Transverse colon (tissue), 4 donors: ENCODE results near the gene STPG1. TPM values are rescaled to one million over a fixed set of nuclear protein-coding genes. Genes with fewer than 3 reads are reported as not detected.

Source experiments
- DNase-seq: peaks from one replicate; pipeline ENCODE4 v3.0.0-alpha.2; 2019
- H3K27ac ChIP-seq, 4 donors: fragments of 200-600 bp; sonication (generic); 2 replicates each; pipeline ENCODE4 v1.5.1; 2016 to 2018; ENCODE audit warnings: inconsistent platforms in 4 of 4
- H3K27me3 ChIP-seq: fragments of 200-600 bp; sonication (generic); 2 replicates; pipeline ENCODE4 v1.5.1; 2017; ENCODE audit warnings: inconsistent platforms
- H3K36me3 ChIP-seq, 4 donors: fragments of 200-600 bp; sonication (generic); 2 replicates each; pipeline ENCODE4 v1.5.1; 2017 to 2019; ENCODE audit warnings: inconsistent platforms in 4 of 4
- H3K4me1 ChIP-seq, 4 donors: fragments of 200-600 bp; sonication (generic); 2 replicates each; pipeline ENCODE4 v1.5.1; 2017 to 2020; ENCODE audit warnings: inconsistent platforms in 4 of 4
- H3K4me3 ChIP-seq, 4 donors: fragments of 200-600 bp; sonication (generic); 1 replicate in 1 of 4; 2 replicates in 3 of 4; pipeline versions ENCODE4 v1.5.1 to v1.6.1; 2017 to 2019; ENCODE audit warnings: inconsistent platforms in 4 of 4
- H3K9me3 ChIP-seq, 2 donors: fragments of 200-600 bp; sonication (generic); 2 replicates each; pipeline ENCODE4 v1.5.1; 2017 to 2019; ENCODE audit warnings: inconsistent platforms in 2 of 2
- CTCF ChIP-seq, 5 experiments: fragments of 200-600 bp in 3 of 5; fragments of 450-650 bp in 2 of 5; sonication (generic) in 3 of 5; IDR thresholded peaks; 1 replicate in 2 of 5; 2 replicates in 3 of 5; pipeline ENCODE4 v1.5.1; 2016 to 2017; ENCODE audit warnings: antibody characterized with exemption in 5 of 5, inconsistent platforms in 3 of 5, mild to moderate bottlenecking in 2 of 5, moderate library complexity in 1 of 5
- EP300 ChIP-seq: sonication (generic); formaldehyde crosslinking; IDR thresholded peaks from one replicate; pipeline ENCODE4 v1.6.1; 2017; ENCODE audit warnings: antibody characterized with exemption, low read depth
- POLR2A ChIP-seq: fragments of 450-650 bp; IDR thresholded peaks from one replicate; pipeline ENCODE4 v1.6.1; 2016; ENCODE audit warnings: antibody characterized with exemption, mild to moderate bottlenecking, moderate library complexity
- POLR2AphosphoS5 ChIP-seq, 3 donors: sonication (generic); formaldehyde crosslinking; IDR thresholded peaks; one replicate each; pipeline ENCODE4 v1.6.1; 2016; ENCODE audit warnings: antibody characterized with exemption in 3 of 3
- WGBS, 2 donors: methylation state at CpG; one replicate each; pipeline ENCODE4 v1.1.5; 2018; ENCODE audit warnings: low coverage in 1 of 2; 5-methylcytosine and 5-hydroxymethylcytosine counted together
- in situ Hi-C, 4 donors: fragments of 200-750 bp; cut with MboI; loops; one replicate each; pipeline versions ENCODE4 v1.15.0 to v1.15.1; 2017; ENCODE audit warnings: low sequenced_read_pairs in 3 of 4, low pct_ligation_motif_present in 1 of 4, low pct_unique_long_range_greater_than_20kb in 1 of 4
- intact Hi-C: fragments of 100-400 bp; cut with DNase I; formaldehyde crosslinking; loops from one replicate; pipeline ENCODE4 v1.15.1; 2023; ENCODE audit warnings: low total_unique reads
- total RNA-seq, 4 donors: library from RNA; depleted of rRNA; stranded (reverse); fragments of >200 nt; gene quantifications; one replicate each; pipeline ENCODE4 v1.1.0, GENCODE V29; 2016

Gene STPG1
- total RNA-seq, 4 donors from 2014 or later, result 4.6 to 33.7 (median 23.3) TPM

- H3K4me3 ChIP-seq, result no peak overlapping the region
- DNase-seq, result no peak
- H3K27me3 ChIP-seq, result no peaks in the 10 kb centered on the region
- TF ChIP-seq CTCF (IDR thresholded peaks at IDR 0.05) (no peak), EP300 (no peak), POLR2AphosphoS5 (IDR thresholded peaks at IDR 0.05) (no peak), POLR2A (no peak)
- intact Hi-C loops, result no loop called here
- H3K27ac ChIP-seq, result no peak overlapping the region
- no peaks in the 10 kb centered on the region for H3K4me1 ChIP-seq
- in situ Hi-C loops, result no loop called here
- no peaks in the 10 kb centered on the region for H3K36me3 ChIP-seq
- 74% methylated on average over 3 of the region's 3 CpGs; no CpG with 5 or more reads in 1 of the 2 donors for whole genome bisulfite sequencing, 2 donors
- H3K9me3 ChIP-seq, result no peaks in the 10 kb centered on the region
Observed at GRCh38 chr1:24355466-24355865, 58.1 kb downstream of the STPG1 start.

- Histone ChIP-seq H3K27ac (no peak overlapping the region), H3K4me3 (no peak overlapping the region), H3K9me3 (no peaks in the 10 kb centered on the region), H3K27me3 (no peaks in the 10 kb centered on the region), H3K36me3 (no peaks in the 10 kb centered on the region), H3K4me1 (no peaks in the 10 kb centered on the region)
- DNase-seq, result no peak
- in situ Hi-C loops (no loop called here), intact Hi-C loops (no loop called here)
- TF ChIP-seq EP300, result no peak
- no peak for TF ChIP-seq POLR2AphosphoS5 (IDR thresholded peaks at IDR 0.05)
- 79 to 97% methylated on average over 2 to 4 of the region's 4 CpGs for WGBS, 2 donors
Observed at GRCh38 chr1:24353292-24353891, 60.2 kb downstream of the STPG1 start.

DNA sequence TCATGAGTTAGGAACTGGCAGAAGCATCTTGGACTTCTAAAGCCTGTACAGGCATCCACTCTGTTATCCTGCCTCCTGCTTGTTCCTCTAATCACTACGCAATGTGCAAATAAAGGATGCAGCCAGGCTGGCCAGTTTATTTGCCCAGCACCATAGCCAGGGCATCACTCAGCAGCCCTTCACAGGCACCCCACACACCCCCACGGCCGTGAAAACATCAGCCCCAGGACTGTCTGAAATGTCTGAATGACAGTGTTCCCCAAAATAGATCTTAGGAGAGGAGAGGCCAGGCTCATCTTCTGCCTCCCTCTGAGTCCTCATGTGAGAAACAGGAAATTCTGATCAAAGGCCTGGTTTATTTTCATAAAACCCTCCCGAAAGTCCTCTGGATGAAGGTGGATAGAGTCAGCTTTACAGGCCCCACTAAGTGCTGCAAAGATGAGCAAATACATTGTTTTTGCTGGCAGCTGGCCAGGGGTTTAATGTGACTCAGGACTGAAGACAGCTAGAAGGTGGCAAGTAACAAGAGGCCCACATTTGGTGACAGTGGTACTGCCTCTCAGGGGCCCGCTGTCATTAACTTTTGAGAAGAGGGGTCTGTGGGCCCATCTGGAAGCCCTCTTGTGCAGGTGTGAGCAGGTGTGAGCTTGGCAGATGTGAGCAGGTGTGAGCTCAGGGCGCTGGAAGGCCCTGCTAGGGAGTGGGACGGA lies 61.5 kb downstream of the STPG1 start:
- intact Hi-C loops, result no loop called here
- in situ Hi-C loops, result no loop called here
- WGBS, 2 donors, result 86% methylated on average over 7 of the region's 7 CpGs; no CpG with 5 or more reads in 1 of the 2 donors
- H3K9me3 ChIP-seq, result no peaks in the 10 kb centered on the region
- DNase-seq, result no peak
- H3K27ac ChIP-seq, result no peak overlapping the region
- no peaks in the 10 kb centered on the region for H3K36me3 ChIP-seq
- no peak for TF ChIP-seq CTCF (IDR thresholded peaks at IDR 0.05)
- no peak for TF ChIP-seq POLR2A
- no peak for TF ChIP-seq POLR2AphosphoS5 (IDR thresholded peaks at IDR 0.05)
- no peak for TF ChIP-seq EP300
- no peaks in the 10 kb centered on the region for H3K4me1 ChIP-seq
- H3K4me3 ChIP-seq, result no peak overlapping the region
- H3K27me3 ChIP-seq, result no peaks in the 10 kb centered on the region

- H3K4me1 ChIP-seq, result no peaks in the 10 kb centered on the region
- in situ Hi-C loops (no loop called here), intact Hi-C loops (no loop called here)
- 69 to 88% methylated on average over 3 to 4 of the region's 4 CpGs for WGBS, 2 donors
- no peaks in the 10 kb centered on the region for H3K36me3 ChIP-seq
- no peak overlapping the region for H3K4me3 ChIP-seq
- no peak for DNase-seq
- no peak overlapping the region for H3K27ac ChIP-seq
- H3K9me3 ChIP-seq, result no peaks in the 10 kb centered on the region
- H3K27me3 ChIP-seq, result no peaks in the 10 kb centered on the region
- TF ChIP-seq CTCF (IDR thresholded peaks at IDR 0.05) (no peak), EP300 (no peak), POLR2A (no peak), POLR2AphosphoS5 (IDR thresholded peaks at IDR 0.05) (no peak)
Observed at GRCh38 chr1:24351247-24351646, 62.3 kb downstream of the STPG1 start.
